DND-41 (cell line): ENCODE results near the gene N4BP2.
"Not testable (repeated sequence)": the region's sequence is repeated elsewhere in the genome, so short reads cannot be mapped to it uniquely, and the experiment has no call there.

Experiments
- ATAC-seq: fragments of 200-7000 bp; cut with Tn5 transposase; 3 replicates; pipeline ENCODE4 v1.9.1; 2021; ENCODE audit warnings: low read depth; ENCODE audit not compliant: insufficient read depth
- DNase-seq: peaks from one replicate; pipeline ENCODE4 v3.0.0-alpha.2; 2020
- H2AFZ ChIP-seq: 2 replicates; pipeline ENCODE4 v1.6.0; 2012; ENCODE audit warnings: low read depth, low read length
- H3K27ac ChIP-seq: 2 replicates; pipeline ENCODE4 v1.5.1; 2012; ENCODE audit warnings: low read length, inconsistent platforms
- H3K27me3 ChIP-seq: fragments of 200-600 bp; sonication (generic); 2 replicates; pipeline ENCODE4 v1.6.0; 2012; ENCODE audit warnings: low read length, mild to moderate bottlenecking, inconsistent platforms; ENCODE audit not compliant: insufficient read depth, poor library complexity
- H3K36me3 ChIP-seq: 2 replicates; pipeline ENCODE4 v1.5.1; 2012; ENCODE audit warnings: low read length, inconsistent platforms; ENCODE audit not compliant: insufficient read depth
- H3K4me1 ChIP-seq: 2 replicates; pipeline ENCODE4 v1.5.1; 2012; ENCODE audit warnings: mild to moderate bottlenecking, low read length; ENCODE audit not compliant: insufficient read depth
- H3K4me2 ChIP-seq: 2 replicates; pipeline ENCODE4 v1.6.0; 2012; ENCODE audit warnings: mild to moderate bottlenecking, moderate library complexity, low read length, inconsistent platforms; ENCODE audit not compliant: insufficient read depth
- H3K4me3 ChIP-seq, 2 experiments: fragments of 200-600 bp in 1 of 2; shearing (Covaris generic) in 1 of 2; 2 replicates each; pipeline ENCODE4 v1.5.1; 2012 to 2016; ENCODE audit warnings: inconsistent platforms in 2 of 2, low read length in 2 of 2, mild to moderate bottlenecking in 2 of 2, low read depth in 1 of 2, moderate library complexity in 1 of 2
- H3K79me2 ChIP-seq: 2 replicates; pipeline ENCODE4 v1.6.0; 2012; ENCODE audit warnings: low read length, inconsistent platforms; ENCODE audit not compliant: insufficient read depth
- H3K9ac ChIP-seq: 2 replicates; pipeline ENCODE4 v1.6.0; 2012; ENCODE audit warnings: low read depth, mild to moderate bottlenecking, inconsistent platforms, low read length, moderate library complexity
- H3K9me3 ChIP-seq: 2 replicates; pipeline ENCODE4 v1.5.1; 2012; ENCODE audit warnings: low read length, moderate library complexity, mild to moderate bottlenecking, inconsistent platforms; ENCODE audit not compliant: insufficient read depth, severe bottlenecking
- H4K20me1 ChIP-seq: 2 replicates; pipeline ENCODE4 v1.6.0; 2012; ENCODE audit warnings: low read length; ENCODE audit not compliant: insufficient read depth
- EZH2 ChIP-seq: IDR thresholded peaks from 3 replicates; pipeline ENCODE4 v1.6.1; 2012; ENCODE audit warnings: borderline replicate concordance, low read depth, mild to moderate bottlenecking, moderate library complexity, low read length, inconsistent platforms; ENCODE audit not compliant: severe bottlenecking
- TF ChIP-seq, protein P1 (sequence below): IDR thresholded peaks from 2 replicates; pipeline ENCODE4 v1.5.1; 2012; ENCODE audit warnings: borderline replicate concordance, low read length, moderate library complexity, mild to moderate bottlenecking; ENCODE audit not compliant: poor library complexity, severe bottlenecking; ENCODE audit errors: extremely low read depth

N4BP2 gene

DNA sequence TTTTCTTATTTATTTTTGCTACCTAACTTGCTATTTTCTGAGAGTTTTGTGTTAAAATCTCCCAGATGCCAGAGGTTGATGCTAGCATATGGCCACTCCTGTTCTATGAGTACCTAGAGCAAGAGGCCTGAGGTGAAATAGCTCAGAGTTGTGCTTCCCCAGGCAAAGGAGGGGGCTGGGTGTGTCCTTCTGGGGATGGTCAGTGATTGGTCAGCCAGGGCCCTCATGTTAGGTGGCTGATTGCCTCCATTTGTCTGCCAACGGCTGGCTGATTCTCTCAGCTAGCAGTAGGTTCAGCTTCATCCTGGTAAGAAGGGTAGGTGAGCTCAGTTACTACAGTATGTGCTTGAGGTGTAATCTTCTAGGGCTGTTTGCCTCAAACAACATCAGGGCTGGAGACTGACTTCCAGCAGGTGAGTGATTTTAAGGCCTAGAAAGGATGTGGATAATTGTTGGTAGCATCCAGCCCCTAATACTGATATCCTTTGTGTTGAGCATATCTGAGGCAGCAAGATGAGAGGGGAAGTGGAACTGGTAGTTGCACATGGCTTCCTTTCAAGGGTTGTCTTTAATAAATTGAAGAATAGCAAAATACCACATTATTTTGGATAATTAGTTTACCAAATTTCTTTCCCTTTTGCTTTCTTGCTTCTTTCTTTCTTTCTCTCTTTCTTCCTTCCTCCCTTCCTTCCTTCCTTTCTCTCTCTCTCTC lies 77.7 kb downstream of the N4BP2 start:
- no peak for ATAC-seq
- Histone ChIP-seq H3K79me2 (0 out of 2 replicates have a peak, but pooled peaks cover 3% of the 10 kb centered on the region), H4K20me1 (no peaks in the 10 kb centered on the region), H3K9me3 (no peaks in the 10 kb centered on the region), H3K9ac (no peak overlapping the region), H2AFZ (no peak overlapping the region), H3K4me1 (no peaks in the 10 kb centered on the region), H3K4me3 (no peak overlapping the region), H3K27ac (no peak overlapping the region), H3K4me2 (no peak overlapping the region), H3K27me3 (no peaks in the 10 kb centered on the region), H3K36me3 (peaks cover 74% of the 10 kb centered on the region)
- TF ChIP-seq, protein P1, sequence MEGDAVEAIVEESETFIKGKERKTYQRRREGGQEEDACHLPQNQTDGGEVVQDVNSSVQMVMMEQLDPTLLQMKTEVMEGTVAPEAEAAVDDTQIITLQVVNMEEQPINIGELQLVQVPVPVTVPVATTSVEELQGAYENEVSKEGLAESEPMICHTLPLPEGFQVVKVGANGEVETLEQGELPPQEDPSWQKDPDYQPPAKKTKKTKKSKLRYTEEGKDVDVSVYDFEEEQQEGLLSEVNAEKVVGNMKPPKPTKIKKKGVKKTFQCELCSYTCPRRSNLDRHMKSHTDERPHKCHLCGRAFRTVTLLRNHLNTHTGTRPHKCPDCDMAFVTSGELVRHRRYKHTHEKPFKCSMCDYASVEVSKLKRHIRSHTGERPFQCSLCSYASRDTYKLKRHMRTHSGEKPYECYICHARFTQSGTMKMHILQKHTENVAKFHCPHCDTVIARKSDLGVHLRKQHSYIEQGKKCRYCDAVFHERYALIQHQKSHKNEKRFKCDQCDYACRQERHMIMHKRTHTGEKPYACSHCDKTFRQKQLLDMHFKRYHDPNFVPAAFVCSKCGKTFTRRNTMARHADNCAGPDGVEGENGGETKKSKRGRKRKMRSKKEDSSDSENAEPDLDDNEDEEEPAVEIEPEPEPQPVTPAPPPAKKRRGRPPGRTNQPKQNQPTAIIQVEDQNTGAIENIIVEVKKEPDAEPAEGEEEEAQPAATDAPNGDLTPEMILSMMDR, result no peak
- TF ChIP-seq EZH2, result no peak
- no peak for DNase-seq

DNA sequence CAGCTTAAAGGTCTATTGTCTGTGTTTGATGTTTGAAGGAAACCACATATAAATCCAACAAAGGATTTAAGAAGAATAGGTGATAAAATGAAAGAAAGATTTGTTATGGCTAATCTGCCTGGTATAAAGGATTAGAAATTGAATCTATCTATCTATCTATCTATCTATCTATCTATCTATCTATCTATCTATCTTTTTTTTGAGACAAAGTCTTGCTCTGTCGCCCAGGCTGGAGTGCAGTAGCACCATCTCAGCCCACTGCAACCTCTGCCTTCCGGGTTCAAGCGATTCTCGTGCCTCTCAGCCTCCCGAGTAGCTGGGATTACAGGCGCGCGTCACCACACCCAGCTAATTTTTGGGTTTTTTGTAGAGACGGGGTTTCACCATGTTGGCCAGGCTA lies 79.6 kb downstream of the N4BP2 start:
- not testable (repeated sequence) for H3K4me2 ChIP-seq, H4K20me1 ChIP-seq, ATAC-seq, H2AFZ ChIP-seq, DNase-seq, H3K4me3 ChIP-seq, H3K27me3 ChIP-seq, H3K9ac ChIP-seq, H3K9me3 ChIP-seq, H3K4me1 ChIP-seq, H3K79me2 ChIP-seq, H3K27ac ChIP-seq
- H3K36me3 ChIP-seq, result peaks cover 65% of the 10 kb centered on the region

GRCh38 chr4:40140196-40140595 lies 83.5 kb downstream of the N4BP2 start:
- no peaks in the 10 kb centered on the region for H3K4me1 ChIP-seq
- no peaks in the 10 kb centered on the region for H3K27me3 ChIP-seq
- H3K9ac ChIP-seq, result no peak overlapping the region
- ATAC-seq (no peak), DNase-seq (no peak)
- H3K4me2 ChIP-seq, result no peak overlapping the region
- H3K79me2 ChIP-seq, result peaks cover 8% of the 10 kb centered on the region; the same call in 1 of the 2 replicates
- peaks cover 65% of the 10 kb centered on the region for H3K36me3 ChIP-seq
- no peaks in the 10 kb centered on the region for H3K9me3 ChIP-seq
- H3K27ac ChIP-seq, result no peak overlapping the region
- H3K4me3 ChIP-seq, result no peak overlapping the region
- no peaks in the 10 kb centered on the region for H4K20me1 ChIP-seq
- TF ChIP-seq, protein P1, result no peak
- TF ChIP-seq EZH2, result no peak
- H2AFZ ChIP-seq, result no peak overlapping the region

DNA sequence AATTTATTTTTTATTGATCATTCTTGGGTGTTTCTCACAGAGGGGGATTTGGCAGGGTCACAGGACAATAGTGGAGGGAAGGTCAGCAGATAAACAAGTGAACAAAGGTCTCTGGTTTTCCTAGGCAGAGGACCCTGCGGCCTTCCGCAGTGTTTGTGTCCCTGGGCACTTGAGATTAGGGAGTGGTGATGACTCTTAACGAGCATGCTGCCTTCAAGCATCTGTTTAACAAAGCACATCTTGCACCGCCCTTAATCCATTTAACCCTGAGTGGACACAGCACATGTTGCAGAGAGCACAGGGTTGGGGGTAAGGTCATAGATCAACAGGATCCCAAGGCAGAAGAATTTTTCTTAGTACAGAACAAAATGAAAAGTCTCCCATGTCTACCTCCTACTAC lies 83.9 kb downstream of the N4BP2 start:
- not testable (repeated sequence) for H3K27me3 ChIP-seq, H3K9ac ChIP-seq, ATAC-seq, H3K9me3 ChIP-seq, H3K79me2 ChIP-seq, DNase-seq, H2AFZ ChIP-seq, H3K4me1 ChIP-seq, H3K27ac ChIP-seq, H3K4me2 ChIP-seq, H4K20me1 ChIP-seq, H3K4me3 ChIP-seq
- peaks cover 69% of the 10 kb centered on the region for H3K36me3 ChIP-seq
